HG03558 (cell line): ENCODE data around the gene HDHD5.

Experiments
- ATAC-seq: cut with Tn5 transposase; IDR thresholded peaks from one replicate; pipeline ENCODE4 v1.9.1; 2021; ENCODE audit warnings: moderate number of reproducible peaks; ENCODE audit not compliant: unreplicated experiment; ENCODE audit errors: extremely low read depth

HDHD5 gene

GRCh38 chr22:17108256-17109112 is 50.6 kb downstream of the HDHD5 start:
- no peak for ATAC-seq

GRCh38 chr22:17107547-17107810 is 51.6 kb downstream of the HDHD5 start:
- no peak for ATAC-seq

- ATAC-seq: no peak
Observed at GRCh38 chr22:17106785-17107546, 52.1 kb downstream of the HDHD5 start.

- no peak for ATAC-seq
Observed at GRCh38 chr22:17106161-17106784, 52.8 kb downstream of the HDHD5 start.

GRCh38 chr22:17105143-17106129 is 53.6 kb downstream of the HDHD5 start:
- no peak for ATAC-seq

GRCh38 chr22:17104336-17104935 is 54.6 kb downstream of the HDHD5 start:
- ATAC-seq: no peak

- ATAC-seq: no peak
Observed at GRCh38 chr22:17103351-17103750, 55.7 kb downstream of the HDHD5 start.

- no peak for ATAC-seq
Observed at GRCh38 chr22:17102297-17102667, 56.8 kb downstream of the HDHD5 start.

GRCh38 chr22:17101475-17102296 is 57.4 kb downstream of the HDHD5 start:
- ATAC-seq: no peak

- ATAC-seq: no peak
Observed at GRCh38 chr22:17100621-17101020, 58.5 kb downstream of the HDHD5 start.

GRCh38 chr22:17098379-17098819 is 60.7 kb downstream of the HDHD5 start:
- ATAC-seq: no peak

- no peak for ATAC-seq
Observed at GRCh38 chr22:17097701-17098100, 61.4 kb downstream of the HDHD5 start.

- ATAC-seq: no peak
Observed at GRCh38 chr22:17097062-17097461, 62.0 kb downstream of the HDHD5 start.

GRCh38 chr22:17096071-17096470 is 63.0 kb downstream of the HDHD5 start:
- no peak for ATAC-seq

- ATAC-seq: no peak
Observed at GRCh38 chr22:17095538-17095937, 63.5 kb downstream of the HDHD5 start.

- no peak for ATAC-seq
Observed at GRCh38 chr22:17093081-17093480, 66.0 kb downstream of the HDHD5 start.

- ATAC-seq: no peak
Observed at GRCh38 chr22:17091851-17092250, 67.2 kb downstream of the HDHD5 start.

GRCh38 chr22:17090550-17090949 is 68.5 kb downstream of the HDHD5 start:
- no peak for ATAC-seq
